ENCODE data around the gene CKAP2L. TPM values are rescaled to one million over a fixed set of nuclear protein-coding genes. Genes with fewer than 3 reads are reported as not detected.

Gene CKAP2L
- total and polyA plus RNA-seq, 10 of the 15 experiments (the other 5 are each of a cell fraction or from before 2014, with no cell fraction given) = 10.5 to 37.4 (median 20.2) TPM

GRCh38 chr2:112725545-112726457, 38.6 kb downstream of the CKAP2L start (continued):
- no peak for TF ChIP-seq CUX1 (IDR thresholded peaks at IDR 0.05; ENCODE audit: insufficient replicate concordance, low read depth, low read length)
- no peak for TF ChIP-seq CHD4 (IDR thresholded peaks at IDR 0.05)
- TF ChIP-seq ZZZ3 (IDR thresholded peaks at IDR 0.05; ENCODE audit: control insufficient read depth, insufficient read length, low read depth) = no peak
- no peak for TF ChIP-seq E2F8 (IDR thresholded peaks at IDR 0.05; ENCODE audit: low read depth, partially characterized antibody)
- no peak for TF ChIP-seq REST (IDR thresholded peaks at IDR 0.05; ENCODE audit: low read depth, low read length)
- no peak for TF ChIP-seq MYB (IDR thresholded peaks at IDR 0.05; ENCODE audit: borderline replicate concordance, low read depth, low read length)
- TF ChIP-seq CREM (IDR thresholded peaks at IDR 0.05; ENCODE audit: low read depth) = peak; percentile 23; the same call in 1 of the 2 replicates
- peak; percentile 56; the same call in 1 of the 2 replicates for TF ChIP-seq BACH1 (IDR thresholded peaks at IDR 0.05; ENCODE audit: borderline replicate concordance)
- no peak for TF ChIP-seq NR2C2 (IDR thresholded peaks at IDR 0.05; ENCODE audit: borderline replicate concordance, control insufficient read depth, insufficient read length, low read depth)
- no peak for TF ChIP-seq E4F1 (IDR thresholded peaks at IDR 0.05; ENCODE audit: borderline replicate concordance, partially characterized antibody)
- TF ChIP-seq KAT2A (conservative IDR thresholded peaks at IDR 0.05; ENCODE audit: control insufficient read depth, low read depth, low read length) = no peak
- no peak for TF ChIP-seq ATF3 (IDR thresholded peaks at IDR 0.05; ENCODE audit: borderline replicate concordance, extremely low read depth, low read depth, low read length)
